H1 (cell line): ENCODE measurements around the gene VMP1. TPM values are rescaled to one million over a fixed set of nuclear protein-coding genes. Genes with fewer than 3 reads are reported as not detected.

ENCODE experiments used
- CTCF ChIA-PET: fragments of 300-600 bp; sonication (Branson Sonifier 250); formaldehyde crosslinking; loops from one replicate; lab custom pipeline; 2021; ENCODE audit not compliant: partially characterized antibody; lab: Charles Lee
- POLR2A ChIA-PET: fragments of 300-600 bp; sonication (Branson Sonifier 250); formaldehyde crosslinking; loops from one replicate; lab custom pipeline; 2021; ENCODE audit warnings: inconsistent platforms; ENCODE audit not compliant: partially characterized antibody; lab: Charles Lee
- DNase-seq, 2 experiments: peaks; one replicate each; pipeline versions ENCODE4 v3.0.0 to v3.0.0-alpha.2; 2010 to 2022; ENCODE audit warnings: low spot score in 2 of 2, low read depth in 1 of 2, mixed read lengths in 1 of 2
- FAIRE-seq: peaks from 2 replicates; lab custom pipeline; 2011; peaks lifted over from hg19 to GRCh38; lab: Jason Lieb, UNC
- H2AFZ ChIP-seq: 2 replicates; pipeline ENCODE4 v1.8.1; 2012; ENCODE audit warnings: low read length, inconsistent platforms
- H2AK5ac ChIP-seq: 2 replicates; pipeline ENCODE4 v1.6.1; 2013; ENCODE audit warnings: low read depth, low read length
- H2BK120ac ChIP-seq: replicated peaks from 2 replicates; pipeline ENCODE3; 2013; ENCODE audit warnings: low read depth, low read length, inconsistent platforms
- H2BK12ac ChIP-seq: 2 replicates; pipeline ENCODE4 v1.6.1; 2013; ENCODE audit warnings: low read depth, low read length
- H2BK15ac ChIP-seq: 2 replicates; pipeline ENCODE4 v1.6.1; 2013; ENCODE audit warnings: low read length
- H2BK20ac ChIP-seq: 2 replicates; pipeline ENCODE4 v1.6.1; 2013; ENCODE audit warnings: low read length
- H2BK5ac ChIP-seq: 2 replicates; pipeline ENCODE4 v1.6.1; 2013; ENCODE audit warnings: low read depth, low read length
- H3K14ac ChIP-seq: 2 replicates; pipeline ENCODE4 v1.6.1; 2013; ENCODE audit warnings: inconsistent platforms; ENCODE audit not compliant: insufficient read length
- H3K18ac ChIP-seq: 2 replicates; pipeline ENCODE4 v1.6.1; 2013; ENCODE audit warnings: low read length; ENCODE audit errors: extremely low read depth
- H3K23ac ChIP-seq: 2 replicates; pipeline ENCODE4 v1.6.1; 2013; ENCODE audit warnings: inconsistent platforms; ENCODE audit not compliant: insufficient read length
- H3K23me2 ChIP-seq: 2 replicates; pipeline ENCODE4 v1.6.1; 2013; ENCODE audit warnings: low read depth, low read length
- H3K27ac ChIP-seq: 2 replicates; pipeline ENCODE4 v1.6.1; 2011; ENCODE audit warnings: low read depth, low read length, inconsistent platforms
- H3K27me3 ChIP-seq, 4 experiments: replicated peaks in 1 of 4; 1 replicate in 1 of 4; 2 replicates in 3 of 4; pipeline versions ENCODE4 v1.6.1 to v1.8.1; 2011 to 2013; ENCODE audit warnings: low read length in 3 of 4, mild to moderate bottlenecking in 3 of 4, inconsistent platforms in 2 of 4, mixed read lengths in 2 of 4, moderate library complexity in 1 of 4; ENCODE audit not compliant: control insufficient read depth in 3 of 4, insufficient read depth in 3 of 4; ENCODE audit errors: extremely low read depth in 1 of 4
- H3K36me3 ChIP-seq, 4 experiments: 2 replicates each; pipeline versions ENCODE4 v1.6.1 to v1.8.1; 2011 to 2013; ENCODE audit warnings: mild to moderate bottlenecking in 4 of 4, low read length in 3 of 4, moderate library complexity in 2 of 4, control low read depth in 1 of 4, inconsistent platforms in 1 of 4; ENCODE audit not compliant: insufficient read depth in 4 of 4, control insufficient read depth in 2 of 4
- H3K4ac ChIP-seq: replicated peaks from 2 replicates; pipeline ENCODE3; 2013; ENCODE audit warnings: low read length, low read depth, mixed read lengths, inconsistent platforms; ENCODE audit not compliant: insufficient read length
- H3K4me1 ChIP-seq, 4 experiments: replicated peaks in 1 of 4; 1 replicate in 1 of 4; 2 replicates in 3 of 4; pipeline versions ENCODE4 v1.6.1 to v1.8.1; 2011 to 2013; ENCODE audit warnings: low read length in 3 of 4, inconsistent platforms in 2 of 4, mixed read lengths in 1 of 4; ENCODE audit not compliant: insufficient read depth in 4 of 4, control insufficient read depth in 3 of 4
- H3K4me2 ChIP-seq, 2 experiments: 2 replicates each; pipeline versions ENCODE4 v1.6.1 to v1.8.1; 2011 to 2013; ENCODE audit warnings: low read depth in 2 of 2, low read length in 2 of 2, control low read depth in 1 of 2, inconsistent platforms in 1 of 2, mild to moderate bottlenecking in 1 of 2; ENCODE audit not compliant: insufficient read depth in 1 of 2
- H3K4me3 ChIP-seq, 4 experiments: fragments of 200-600, 300-600 bp in 1 of 4; sonication (generic), shearing (Covaris generic), sonication (Bioruptor Twin) in 1 of 4; 2 replicates each; pipeline versions ENCODE4 v1.5.1 to v1.8.1; 2011 to 2016; ENCODE audit warnings: low read length in 4 of 4, low read depth in 3 of 4, control low read depth in 2 of 4, inconsistent platforms in 2 of 4, mild to moderate bottlenecking in 2 of 4, mixed read lengths in 1 of 4, moderate library complexity in 1 of 4; ENCODE audit not compliant: insufficient read depth in 2 of 4; ENCODE audit errors: extremely low read depth in 1 of 4
- H3K56ac ChIP-seq: replicated peaks from 2 replicates; pipeline ENCODE3; 2013; ENCODE audit warnings: low read depth, mild to moderate bottlenecking, mixed read lengths, low read length, inconsistent platforms; ENCODE audit not compliant: insufficient read length
- H3K79me1 ChIP-seq: 2 replicates; pipeline ENCODE4 v1.6.1; 2013; ENCODE audit warnings: low read depth, low read length, control low read depth
- H3K79me2 ChIP-seq, 2 experiments: 2 replicates each; pipeline versions ENCODE4 v1.6.1 to v1.8.1; 2012 to 2013; ENCODE audit warnings: low read length in 2 of 2, mild to moderate bottlenecking in 2 of 2, inconsistent platforms in 1 of 2; ENCODE audit not compliant: insufficient read depth in 2 of 2, control insufficient read depth in 1 of 2
- H3K9ac ChIP-seq, 4 experiments: replicated peaks in 1 of 4; 1 replicate in 1 of 4; 2 replicates in 3 of 4; pipeline versions ENCODE4 v1.6.1 to v1.8.1; 2011 to 2013; ENCODE audit warnings: low read depth in 3 of 4, low read length in 3 of 4, control low read depth in 2 of 4, mild to moderate bottlenecking in 2 of 4, moderate library complexity in 2 of 4, inconsistent platforms in 1 of 4; ENCODE audit errors: extremely low read depth in 1 of 4
- H3K9me3 ChIP-seq, 2 experiments: 2 replicates each; pipeline versions ENCODE4 v1.6.1 to v1.8.1; 2012 to 2013; ENCODE audit warnings: mild to moderate bottlenecking in 2 of 2, moderate library complexity in 2 of 2, control low read depth in 1 of 2, inconsistent platforms in 1 of 2, low read depth in 1 of 2, low read length in 1 of 2, mixed read lengths in 1 of 2; ENCODE audit not compliant: insufficient read depth in 2 of 2
- H4K20me1 ChIP-seq, 2 experiments: replicated peaks in 1 of 2; 2 replicates each; pipeline versions ENCODE3 to v1.8.1; 2011 to 2013; ENCODE audit warnings: inconsistent platforms in 2 of 2, low read length in 2 of 2, mild to moderate bottlenecking in 1 of 2; ENCODE audit not compliant: insufficient read depth in 2 of 2, control insufficient read depth in 1 of 2
- H4K5ac ChIP-seq: 2 replicates; pipeline ENCODE4 v1.6.1; 2013; ENCODE audit warnings: low read length, low read depth, mixed read lengths, inconsistent platforms; ENCODE audit not compliant: insufficient read length
- H4K8ac ChIP-seq: 2 replicates; pipeline ENCODE4 v1.8.0; 2013; ENCODE audit warnings: mild to moderate bottlenecking, moderate library complexity, low read length, inconsistent platforms; ENCODE audit not compliant: insufficient read depth; ENCODE audit errors: extremely low read depth
- H4K91ac ChIP-seq: replicated peaks from 2 replicates; pipeline ENCODE3; 2013; ENCODE audit warnings: low read length, mixed read lengths, inconsistent platforms; ENCODE audit not compliant: insufficient read length
- EP300 ChIP-seq, 2 experiments: IDR thresholded peaks; 1 replicate in 1 of 2; 2 replicates in 1 of 2; pipeline ENCODE4 v1.6.1; 2011 to 2012; ENCODE audit warnings: low read depth in 2 of 2, low read length in 2 of 2, mild to moderate bottlenecking in 2 of 2, borderline replicate concordance in 1 of 2, inconsistent platforms in 1 of 2, moderate library complexity in 1 of 2
- POU5F1 ChIP-seq: IDR thresholded peaks from 2 replicates; pipeline ENCODE4 v1.6.1; 2011; ENCODE audit warnings: low read depth, mild to moderate bottlenecking, low read length, moderate library complexity
- SRF ChIP-seq: IDR thresholded peaks from 2 replicates; pipeline ENCODE4 v1.6.1; 2011; ENCODE audit warnings: mild to moderate bottlenecking, low read depth, low read length, moderate library complexity
- WGBS, 2 experiments: shearing (Covaris generic) in 1 of 2; methylation state at CpG; one replicate each; pipeline versions ENCODE4 v1.1.6 to v1.1.7; 2013 to 2015; ENCODE audit warnings: low lambda C conversion rate in 2 of 2, mixed read lengths in 2 of 2, inconsistent platforms in 1 of 2, low coverage in 1 of 2, missing lambda C conversion rate in 1 of 2; ENCODE audit not compliant: insufficient replicate concordance in 2 of 2, insufficient coverage in 1 of 2, insufficient read length in 1 of 2; ENCODE audit errors: extremely low coverage in 1 of 2, missing lambda C conversion rate in 1 of 2; 5-methylcytosine and 5-hydroxymethylcytosine counted together
- polyA plus RNA-seq, 7 experiments: library from polyadenylated mRNA; depleted of rRNA in 3 of 7; stranded (reverse) in 5 of 7; unstranded in 2 of 7; fragments of >200 nt in 5 of 7; fragments of 200-250 nt in 2 of 7; gene quantifications; 1 replicate in 5 of 7; 2 replicates in 1 of 7; 4 replicates in 1 of 7; pipeline versions ENCODE4 v1.2.1 to v1.2.3, GENCODE V29; 2011 to 2013; ENCODE audit warnings: missing spikeins in 2 of 7, mixed read lengths in 2 of 7
- total RNA-seq: library from RNA; stranded (reverse); fragmentation: NEBNext Ultra II Directional; extraction: Animal tissue kit (Norgen Biotek cat#: 25700); gene quantifications from 2 replicates; pipeline ENCODE4 v1.2.1, GENCODE V29; 2021

Gene VMP1
- total and polyA plus RNA-seq, 2 of the 8 experiments (the other 6 are each of a cell fraction or from before 2014, with no cell fraction given), result 45.0 to 92.7 TPM

DNA sequence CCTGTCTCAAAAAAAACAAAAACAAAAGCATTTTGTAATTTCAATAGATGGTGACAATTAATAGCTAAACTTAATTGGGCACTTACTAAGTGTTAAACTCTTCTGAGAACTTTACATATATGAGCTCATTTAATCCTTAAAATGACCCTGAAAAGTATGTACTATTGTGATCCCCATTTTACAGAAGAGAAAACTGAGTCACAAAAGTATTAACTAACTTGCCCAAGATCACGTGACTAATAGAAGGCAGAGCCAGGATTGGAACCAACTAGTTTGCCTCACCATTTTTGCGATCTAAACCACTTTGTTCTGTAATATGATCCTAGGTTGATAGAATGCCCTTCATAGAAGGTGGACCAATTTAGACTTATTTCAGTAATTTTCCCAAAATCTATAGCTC lies 26.2 kb downstream of the VMP1 start:
- CTCF ChIA-PET, result interaction anchor here (0.6 to 1.1 kb wide), 6 partner anchors 10 to 160 kb away, joined by 3 to 4 read pairs (median 3); partner anchors contain the start of gene RPS6KB1
- H3K79me1 ChIP-seq, result no peaks in the 10 kb centered on the region; the same call in 1 of the 2 replicates
- no peak overlapping the region for H2BK12ac ChIP-seq
- H2AFZ ChIP-seq, result no peak overlapping the region
- no peak overlapping the region for H2BK15ac ChIP-seq
- FAIRE-seq (no peak), DNase-seq (no peak)
- H4K20me1 ChIP-seq, result peaks cover 0 to 2% of the 10 kb centered on the region in 2 experiments
- H3K36me3 ChIP-seq, result no peaks in the 10 kb centered on the region
- no peaks in the 10 kb centered on the region for H3K23me2 ChIP-seq
- no peak overlapping the region for H3K4me3 ChIP-seq
- no peak overlapping the region for H4K5ac ChIP-seq
- no peak overlapping the region for H3K14ac ChIP-seq
- H3K9me3 ChIP-seq, result no peaks in the 10 kb centered on the region
- H4K91ac ChIP-seq, result no peak overlapping the region
- H3K9ac ChIP-seq, result no peak overlapping the region
- no peak overlapping the region for H3K4me2 ChIP-seq
- 98% methylated on average over 2 of the region's 2 CpGs; no CpG with 5 or more reads in 1 of the 2 experiments for WGBS, 2 experiments
- POLR2A ChIA-PET, result interaction anchor here (0.6 to 1.3 kb wide), 2 partner anchors 9 to 226 kb away, joined by 3 read pairs; no protein-coding TSS in a partner anchor
- H3K27ac ChIP-seq, result no peak overlapping the region
- H2BK20ac ChIP-seq, result no peak overlapping the region
- H3K79me2 ChIP-seq, result peaks cover 0 to 6% of the 10 kb centered on the region in 2 experiments; a peak in 1 of 4 replicates
- H2BK120ac ChIP-seq, result no peak overlapping the region
- H3K18ac ChIP-seq, result no peak overlapping the region
- H2BK5ac ChIP-seq, result no peak overlapping the region
- H3K56ac ChIP-seq, result no peak overlapping the region
- no peak overlapping the region for H4K8ac ChIP-seq
- H2AK5ac ChIP-seq, result no peak overlapping the region
- H3K27me3 ChIP-seq, result no peaks in the 10 kb centered on the region
- no peak overlapping the region for H3K23ac ChIP-seq
- H3K4ac ChIP-seq, result no peak overlapping the region
- H3K4me1 ChIP-seq, result no peaks in the 10 kb centered on the region
- no peak for TF ChIP-seq POU5F1
- no peak for TF ChIP-seq EP300 (IDR thresholded peaks at IDR 0.05; ENCODE audit: borderline replicate concordance in 1 of 2, low read depth in 2 of 2, low read length in 2 of 2)
- TF ChIP-seq SRF, result no peak
